Measurements from ENCODE around the gene UNKL. TPM values are rescaled to one million over a fixed set of nuclear protein-coding genes. Genes with fewer than 3 reads are reported as not detected.

Gene UNKL
- total RNA-seq, 1 donor from 2014 or later, result 6.1 TPM

GRCh38 chr16:1395444-1396031 is 19.0 kb downstream of the UNKL start:
- H3K4me3 ChIP-seq, result no peak overlapping the region

GRCh38 chr16:1394367-1394951 is 20.0 kb downstream of the UNKL start:
- no peak overlapping the region for H3K9ac ChIP-seq
- H4K20me1 ChIP-seq (ENCODE audit: low read depth), result no peaks in the 10 kb centered on the region
- H3K27me3 Mint-ChIP-seq (ENCODE audit: insufficient read depth, low read depth), result no peaks in the 10 kb centered on the region
- no peak overlapping the region for H2AFZ ChIP-seq (replicated peaks)
- H3K27me3 ChIP-seq, result no peaks in the 10 kb centered on the region
- H3K4me1 ChIP-seq, result no peaks in the 10 kb centered on the region
- H3K4me3 Mint-ChIP-seq, result no peak overlapping the region
- H3K27ac Mint-ChIP-seq, result no peak overlapping the region
- H3K4me3 ChIP-seq, result no peak overlapping the region
- no peaks in the 10 kb centered on the region for H3K9me3 Mint-ChIP-seq
- no peak overlapping the region for H3K27ac ChIP-seq
- no peaks in the 10 kb centered on the region for H3F3A ChIP-seq (ENCODE audit: low read depth)
- no peaks in the 10 kb centered on the region for H3K79me2 ChIP-seq (ENCODE audit: low read depth)
- no peaks in the 10 kb centered on the region for H3K4me1 Mint-ChIP-seq
- no peaks in the 10 kb centered on the region for H3K9me3 ChIP-seq (ENCODE audit: low read depth)
- no peak for TF ChIP-seq EZH2phosphoT487 (IDR thresholded peaks at IDR 0.05)
- TF ChIP-seq EZH2 (IDR thresholded peaks at IDR 0.05), result no peak
- TF ChIP-seq CTCF (IDR thresholded peaks at IDR 0.05), result no peak
- no peak for DNase-seq (ENCODE audit: low spot score)
- H3K4me2 ChIP-seq, result no peak overlapping the region
- H3K36me3 ChIP-seq, result no peaks in the 10 kb centered on the region
- H3K36me3 Mint-ChIP-seq, result peaks cover 9% of the 10 kb centered on the region

More at GRCh38 chr16:1395444-1396031, 19.0 kb downstream of the UNKL start:
- H3K4me3 Mint-ChIP-seq, result no peak overlapping the region
- Histone ChIP-seq H3K27me3 (no peaks in the 10 kb centered on the region), H3K9ac (no peak overlapping the region), H2AFZ (replicated peaks) (no peak overlapping the region), H3K9me3 (ENCODE audit: low read depth) (no peaks in the 10 kb centered on the region), H3F3A (ENCODE audit: low read depth) (no peaks in the 10 kb centered on the region), H3K79me2 (ENCODE audit: low read depth) (no peaks in the 10 kb centered on the region), H3K4me2 (no peak overlapping the region), H3K27ac (no peak overlapping the region), H3K4me1 (no peaks in the 10 kb centered on the region), H3K36me3 (no peaks in the 10 kb centered on the region), H4K20me1 (ENCODE audit: low read depth) (no peaks in the 10 kb centered on the region)
- no peaks in the 10 kb centered on the region for H3K4me1 Mint-ChIP-seq
- no peak overlapping the region for H3K27ac Mint-ChIP-seq
- H3K9me3 Mint-ChIP-seq, result no peaks in the 10 kb centered on the region
- H3K27me3 Mint-ChIP-seq (ENCODE audit: insufficient read depth, low read depth), result no peaks in the 10 kb centered on the region
- TF ChIP-seq EZH2phosphoT487 (IDR thresholded peaks at IDR 0.05), result no peak
- TF ChIP-seq EZH2 (IDR thresholded peaks at IDR 0.05), result no peak
- TF ChIP-seq CTCF (IDR thresholded peaks at IDR 0.05), result no peak
- H3K36me3 Mint-ChIP-seq, result peaks cover 5% of the 10 kb centered on the region
- no peak for DNase-seq (ENCODE audit: low spot score)

- H3K36me3 ChIP-seq, result no peaks in the 10 kb centered on the region
Measured at GRCh38 chr16:1393613-1394176, 20.8 kb downstream of the UNKL start.

GRCh38 chr16:1392826-1393225 is 21.7 kb downstream of the UNKL start:
- Histone ChIP-seq H3F3A (ENCODE audit: low read depth) (no peaks in the 10 kb centered on the region), H3K27me3 (no peaks in the 10 kb centered on the region), H3K9ac (no peak overlapping the region), H3K4me1 (no peaks in the 10 kb centered on the region), H3K4me2 (no peak overlapping the region), H3K4me3 (no peak overlapping the region), H2AFZ (replicated peaks) (no peak overlapping the region), H3K27ac (no peak overlapping the region), H3K79me2 (ENCODE audit: low read depth) (no peaks in the 10 kb centered on the region), H4K20me1 (ENCODE audit: low read depth) (no peaks in the 10 kb centered on the region), H3K36me3 (no peaks in the 10 kb centered on the region), H3K9me3 (ENCODE audit: low read depth) (no peaks in the 10 kb centered on the region)
- Mint-ChIP-seq H3K36me3 (peaks cover 9% of the 10 kb centered on the region), H3K27ac (no peak overlapping the region), H3K4me1 (no peaks in the 10 kb centered on the region), H3K27me3 (ENCODE audit: insufficient read depth, low read depth) (no peaks in the 10 kb centered on the region), H3K9me3 (no peaks in the 10 kb centered on the region), H3K4me3 (no peak overlapping the region)
- no peak for TF ChIP-seq CTCF (IDR thresholded peaks at IDR 0.05)
- TF ChIP-seq EZH2phosphoT487 (IDR thresholded peaks at IDR 0.05), result no peak
- TF ChIP-seq EZH2 (IDR thresholded peaks at IDR 0.05), result no peak
- no peak for DNase-seq (ENCODE audit: low spot score)

More at GRCh38 chr16:1393613-1394176, 20.8 kb downstream of the UNKL start:
- Mint-ChIP-seq H3K9me3 (no peaks in the 10 kb centered on the region), H3K4me3 (no peak overlapping the region), H3K4me1 (no peaks in the 10 kb centered on the region), H3K27me3 (ENCODE audit: insufficient read depth, low read depth) (no peaks in the 10 kb centered on the region), H3K27ac (no peak overlapping the region), H3K36me3 (peaks cover 9% of the 10 kb centered on the region)
- Histone ChIP-seq H3K27me3 (no peaks in the 10 kb centered on the region), H3K79me2 (ENCODE audit: low read depth) (no peaks in the 10 kb centered on the region), H3K4me1 (no peaks in the 10 kb centered on the region), H3K9me3 (ENCODE audit: low read depth) (no peaks in the 10 kb centered on the region), H3K4me2 (no peak overlapping the region), H3K4me3 (no peak overlapping the region), H2AFZ (replicated peaks) (no peak overlapping the region), H3F3A (ENCODE audit: low read depth) (no peaks in the 10 kb centered on the region), H3K27ac (no peak overlapping the region), H4K20me1 (ENCODE audit: low read depth) (no peaks in the 10 kb centered on the region), H3K9ac (no peak overlapping the region)
- no peak for DNase-seq (ENCODE audit: low spot score)
- TF ChIP-seq EZH2phosphoT487 (IDR thresholded peaks at IDR 0.05), result no peak

Measured in neural progenitor cell (in vitro differentiated cells).